Vagina (tissue), 2 donors: ENCODE measurements around the gene MPIG6B.

Experiments used
- POLR2A ChIP-seq, 2 donors: fragments of 450-650 bp; IDR thresholded peaks; one replicate each; pipeline ENCODE4 v1.6.1; 2017; ENCODE audit warnings: antibody characterized with exemption in 2 of 2, mild to moderate bottlenecking in 2 of 2, moderate library complexity in 2 of 2
- POLR2AphosphoS5 ChIP-seq, 2 donors: sonication (generic); formaldehyde crosslinking; IDR thresholded peaks; one replicate each; pipeline ENCODE4 v1.9.0; 2017; ENCODE audit warnings: antibody characterized with exemption in 2 of 2, mild to moderate bottlenecking in 2 of 2, low read depth in 1 of 2; ENCODE audit not compliant: insufficient read depth in 1 of 2
- TF ChIP-seq, protein P1 (sequence below), 3 experiments: fragments of 450-650 bp in 2 of 3; fragments of 200-600 bp in 1 of 3; sonication (generic) in 1 of 3; IDR thresholded peaks; one replicate each; pipeline ENCODE4 v1.5.1; 2017 to 2019; ENCODE audit warnings: antibody characterized with exemption in 3 of 3, mild to moderate bottlenecking in 2 of 3, moderate library complexity in 2 of 3

DNA sequence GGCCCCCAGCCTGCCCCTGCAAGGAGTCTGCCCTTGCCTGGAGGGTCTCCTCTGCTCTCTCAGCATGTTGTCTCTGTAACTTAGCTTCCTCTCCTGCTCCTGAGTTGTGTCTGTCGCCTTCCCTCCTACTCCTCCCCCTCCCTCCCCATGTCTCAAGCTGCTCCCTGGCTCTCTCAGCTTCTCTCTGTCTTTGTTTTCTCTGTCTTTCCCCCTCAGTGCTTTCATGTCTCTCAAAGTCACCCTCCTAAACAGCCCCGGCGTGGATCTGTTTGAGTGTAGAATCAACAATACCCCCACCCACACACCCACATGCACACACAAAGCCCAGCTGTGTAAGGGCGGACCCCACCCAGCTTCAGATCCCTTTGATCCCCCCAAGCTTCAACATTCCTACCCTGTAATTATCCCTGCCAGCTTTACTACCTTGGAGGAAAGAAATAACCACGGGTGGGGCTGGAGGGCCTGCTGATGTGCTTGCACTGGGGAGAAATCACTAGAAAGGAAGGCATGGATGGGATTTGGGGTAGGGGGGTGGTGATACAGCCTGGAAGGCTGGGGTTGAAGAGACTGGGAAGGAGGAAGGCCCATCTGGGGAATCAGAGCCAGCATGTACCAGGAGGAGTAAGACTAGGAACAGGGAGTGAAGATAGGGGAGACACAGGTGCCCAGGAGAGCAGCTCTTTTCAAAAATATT, 9.0 kb upstream of the MPIG6B start:
- TF ChIP-seq, protein P1, sequence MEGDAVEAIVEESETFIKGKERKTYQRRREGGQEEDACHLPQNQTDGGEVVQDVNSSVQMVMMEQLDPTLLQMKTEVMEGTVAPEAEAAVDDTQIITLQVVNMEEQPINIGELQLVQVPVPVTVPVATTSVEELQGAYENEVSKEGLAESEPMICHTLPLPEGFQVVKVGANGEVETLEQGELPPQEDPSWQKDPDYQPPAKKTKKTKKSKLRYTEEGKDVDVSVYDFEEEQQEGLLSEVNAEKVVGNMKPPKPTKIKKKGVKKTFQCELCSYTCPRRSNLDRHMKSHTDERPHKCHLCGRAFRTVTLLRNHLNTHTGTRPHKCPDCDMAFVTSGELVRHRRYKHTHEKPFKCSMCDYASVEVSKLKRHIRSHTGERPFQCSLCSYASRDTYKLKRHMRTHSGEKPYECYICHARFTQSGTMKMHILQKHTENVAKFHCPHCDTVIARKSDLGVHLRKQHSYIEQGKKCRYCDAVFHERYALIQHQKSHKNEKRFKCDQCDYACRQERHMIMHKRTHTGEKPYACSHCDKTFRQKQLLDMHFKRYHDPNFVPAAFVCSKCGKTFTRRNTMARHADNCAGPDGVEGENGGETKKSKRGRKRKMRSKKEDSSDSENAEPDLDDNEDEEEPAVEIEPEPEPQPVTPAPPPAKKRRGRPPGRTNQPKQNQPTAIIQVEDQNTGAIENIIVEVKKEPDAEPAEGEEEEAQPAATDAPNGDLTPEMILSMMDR (IDR thresholded peaks at IDR 0.05), result no peak
- TF ChIP-seq POLR2A (IDR thresholded peaks at IDR 0.05) (no peak), POLR2AphosphoS5 (IDR thresholded peaks at IDR 0.05; ENCODE audit: insufficient read depth in 1 of 2, low read depth in 1 of 2) (no peak)
